ENCODE results near the gene SURF2.
A peak's percentile ranks its signal among the peaks of the same experiment; 100 is the strongest.
"Not testable (repeated sequence)": the region's sequence is repeated elsewhere in the genome, so short reads cannot be mapped to it uniquely, and the experiment has no call there.

The SURF2 gene

GRCh38 chr9:133356391-133357091 lies at the start of gene SURF2, which contains the start of gene SURF1:
Gene SURF2 (plus strand): TSS chr9:133356550. CDS start chr9:133356593, 43 bp downstream.
Gene SURF1 (minus strand): TSS chr9:133356487. CDS start chr9:133356453, 34 bp downstream.
- DNase-seq = peak; percentile 81
- in situ Hi-C loops (cut with HindIII; ENCODE audit: low pct_ligation_motif_present, low pct_unique_long_range_greater_than_20kb, low sequenced_read_pairs) = no loop called here

DNA sequence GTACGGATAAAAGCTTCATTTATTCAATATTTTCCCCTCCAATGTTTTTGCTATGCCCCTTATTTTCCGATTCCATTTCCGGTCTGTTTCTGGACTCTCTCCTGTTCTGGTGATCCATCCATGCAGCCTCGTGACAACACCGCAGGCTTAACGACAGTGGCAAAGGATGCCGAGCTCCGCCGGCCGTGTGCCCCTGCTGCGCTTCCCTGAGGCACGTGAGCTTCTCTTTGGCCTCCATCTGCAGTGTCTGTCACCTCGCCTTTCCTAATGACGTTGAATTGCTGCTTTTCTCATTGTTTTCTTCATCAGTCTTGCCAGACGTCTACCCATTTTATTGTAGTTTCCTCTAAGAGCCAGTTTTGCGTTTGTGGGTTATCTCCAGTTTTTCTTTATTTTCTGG lies 49.0 kb upstream of the SURF2 start:
- in situ Hi-C loops (cut with HindIII; ENCODE audit: low pct_ligation_motif_present, low pct_unique_long_range_greater_than_20kb, low sequenced_read_pairs) = no loop called here
- DNase-seq = no peak

DNA sequence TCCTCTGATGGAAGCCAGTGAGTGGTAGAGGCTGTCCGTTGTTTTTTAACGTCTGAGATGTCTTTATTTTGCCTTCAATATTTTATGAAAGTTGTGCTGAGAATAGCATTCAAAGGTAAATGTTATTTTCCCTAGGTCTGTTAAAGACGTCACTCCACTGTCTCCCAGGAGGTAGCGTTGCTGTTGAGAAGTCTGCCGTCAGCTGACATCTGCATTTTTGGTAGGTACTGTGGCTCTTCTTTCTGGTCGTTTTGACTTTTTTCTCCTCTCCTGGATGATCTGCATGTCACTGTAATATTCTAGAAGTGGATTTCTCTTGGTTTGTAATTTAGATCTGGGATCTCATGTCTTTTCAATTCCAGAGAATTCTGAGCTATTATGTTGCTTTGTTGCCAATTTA lies 46.7 kb upstream of the SURF2 start:
- in situ Hi-C loops (cut with HindIII; ENCODE audit: low pct_ligation_motif_present, low pct_unique_long_range_greater_than_20kb, low sequenced_read_pairs) = no loop called here

DNA sequence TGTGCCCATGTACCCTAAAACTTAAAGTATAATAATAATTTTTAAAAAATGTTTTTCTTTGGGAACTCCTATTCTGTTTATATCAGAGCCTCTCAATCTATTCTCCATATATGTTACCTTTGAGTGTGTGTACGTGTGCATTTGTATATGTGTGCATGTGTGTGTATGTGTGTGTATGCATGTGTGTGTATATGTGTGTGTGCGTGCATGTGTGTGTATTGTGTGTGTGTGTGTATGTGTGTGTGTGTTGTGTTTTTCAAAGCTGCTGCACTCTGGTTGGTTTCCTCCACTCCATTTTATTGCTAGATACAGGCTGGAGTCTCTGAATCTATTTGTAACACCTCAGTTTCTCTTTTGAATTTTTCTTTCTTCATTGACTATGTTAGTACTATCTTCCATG lies 40.4 kb upstream of the SURF2 start:
- in situ Hi-C loops (cut with HindIII; ENCODE audit: low pct_ligation_motif_present, low pct_unique_long_range_greater_than_20kb, low sequenced_read_pairs) = no loop called here
- no peak for DNase-seq

More for the DNA sequence above, 46.7 kb upstream of the SURF2 start:
- DNase-seq = no peak

- in situ Hi-C loops (cut with HindIII; ENCODE audit: low pct_ligation_motif_present, low pct_unique_long_range_greater_than_20kb, low sequenced_read_pairs); DNase-seq: not testable (repeated sequence)
Measured at GRCh38 chr9:133317551-133317950, 38.8 kb upstream of the SURF2 start.

GRCh38 chr9:133320421-133320881 lies 35.9 kb upstream of the SURF2 start:
- no peak for DNase-seq
- in situ Hi-C loops (cut with HindIII; ENCODE audit: low pct_ligation_motif_present, low pct_unique_long_range_greater_than_20kb, low sequenced_read_pairs) = no loop called here

GRCh38 chr9:133321411-133321935 lies 34.9 kb upstream of the SURF2 start:
- in situ Hi-C loops (cut with HindIII; ENCODE audit: low pct_ligation_motif_present, low pct_unique_long_range_greater_than_20kb, low sequenced_read_pairs) = no loop called here

GRCh38 chr9:133322701-133323100 lies 33.6 kb upstream of the SURF2 start:
- no peak for DNase-seq
- in situ Hi-C loops (cut with HindIII; ENCODE audit: low pct_ligation_motif_present, low pct_unique_long_range_greater_than_20kb, low sequenced_read_pairs) = no loop called here

More at GRCh38 chr9:133321411-133321935, 34.9 kb upstream of the SURF2 start:
- no peak for DNase-seq

DNA sequence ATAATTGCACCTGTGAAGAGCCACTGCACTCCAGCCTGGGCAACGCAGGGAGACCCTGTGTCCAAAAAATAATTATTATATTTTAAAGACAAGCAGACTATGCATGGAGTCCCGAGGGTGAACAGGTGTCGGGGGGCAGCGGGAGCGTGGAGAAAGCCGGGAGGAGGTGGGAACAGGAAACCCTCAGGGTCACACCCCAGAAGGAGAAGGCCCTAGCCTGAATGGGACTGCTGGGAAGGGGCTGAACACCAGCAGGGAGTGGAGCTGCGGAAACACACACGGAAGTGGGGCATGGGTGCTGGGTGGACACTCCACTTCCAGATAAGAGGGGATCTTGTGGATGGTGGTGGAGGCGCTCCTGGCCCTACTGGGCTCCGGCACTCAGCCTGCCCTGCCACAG lies 33.1 kb upstream of the SURF2 start:
- in situ Hi-C loops (cut with HindIII; ENCODE audit: low pct_ligation_motif_present, low pct_unique_long_range_greater_than_20kb, low sequenced_read_pairs) = no loop called here
- no peak for DNase-seq

DNA sequence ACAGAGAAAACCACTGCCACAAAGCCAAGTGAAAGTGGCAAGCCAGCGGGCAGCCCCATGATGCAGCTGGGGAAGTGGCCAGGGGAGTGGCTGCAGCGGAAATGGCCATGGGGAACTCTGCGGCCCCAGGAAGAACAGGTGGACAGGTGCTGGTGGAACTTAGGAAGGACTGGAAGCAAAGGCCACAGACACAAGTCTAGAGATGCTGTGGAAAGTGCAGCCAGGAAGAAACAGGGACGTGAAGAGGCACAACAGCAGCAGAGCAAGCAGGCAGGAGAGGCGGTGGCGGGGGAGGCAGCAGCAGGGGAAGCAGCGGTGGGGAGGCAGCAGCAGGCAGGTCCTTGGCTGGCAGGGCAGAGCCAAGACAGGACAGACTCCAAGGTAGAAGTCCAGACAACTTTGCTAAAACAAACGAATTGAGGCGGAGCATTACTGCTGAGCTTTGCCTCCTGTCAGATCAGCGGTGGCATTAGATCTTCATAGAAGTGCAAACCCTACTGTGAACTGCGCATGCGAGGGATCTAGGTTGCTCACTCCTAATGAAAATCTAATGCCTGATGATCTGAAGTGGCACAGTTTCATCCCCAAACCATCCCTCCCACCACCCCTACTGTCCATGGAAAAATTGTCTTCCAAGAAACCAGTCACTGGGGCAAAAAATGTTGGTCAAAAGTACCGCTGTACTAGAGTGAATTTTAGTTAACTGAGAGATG lies 32.2 kb upstream of the SURF2 start:
- in situ Hi-C loops (cut with HindIII; ENCODE audit: low pct_ligation_motif_present, low pct_unique_long_range_greater_than_20kb, low sequenced_read_pairs) = no loop called here
- no peak for DNase-seq

DNA sequence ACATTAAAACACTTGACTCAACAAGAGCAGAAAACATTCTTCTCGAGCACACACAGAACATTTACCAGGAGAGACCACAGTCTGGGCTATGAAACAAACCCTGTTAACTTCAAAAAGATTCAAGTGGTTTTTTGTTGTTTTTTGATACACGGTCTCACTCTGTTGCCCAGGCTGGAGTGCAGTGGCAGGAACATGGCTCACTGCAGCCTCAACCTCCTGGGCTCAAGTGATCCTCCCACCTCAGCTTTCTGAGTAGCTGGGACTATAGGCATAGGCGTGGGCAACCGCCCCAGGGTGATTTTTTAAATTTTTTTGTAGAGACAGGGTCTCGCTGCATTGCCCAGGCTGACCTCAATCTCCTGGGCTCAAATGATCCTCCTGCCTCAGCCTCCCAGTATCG lies 29.3 kb upstream of the SURF2 start:
- in situ Hi-C loops (cut with HindIII; ENCODE audit: low pct_ligation_motif_present, low pct_unique_long_range_greater_than_20kb, low sequenced_read_pairs); DNase-seq: not testable (repeated sequence)

- DNase-seq = no peak
- in situ Hi-C loops (cut with HindIII; ENCODE audit: low pct_ligation_motif_present, low pct_unique_long_range_greater_than_20kb, low sequenced_read_pairs) = no loop called here
Measured at GRCh38 chr9:133327834-133328484, 28.4 kb upstream of the SURF2 start.

DNA sequence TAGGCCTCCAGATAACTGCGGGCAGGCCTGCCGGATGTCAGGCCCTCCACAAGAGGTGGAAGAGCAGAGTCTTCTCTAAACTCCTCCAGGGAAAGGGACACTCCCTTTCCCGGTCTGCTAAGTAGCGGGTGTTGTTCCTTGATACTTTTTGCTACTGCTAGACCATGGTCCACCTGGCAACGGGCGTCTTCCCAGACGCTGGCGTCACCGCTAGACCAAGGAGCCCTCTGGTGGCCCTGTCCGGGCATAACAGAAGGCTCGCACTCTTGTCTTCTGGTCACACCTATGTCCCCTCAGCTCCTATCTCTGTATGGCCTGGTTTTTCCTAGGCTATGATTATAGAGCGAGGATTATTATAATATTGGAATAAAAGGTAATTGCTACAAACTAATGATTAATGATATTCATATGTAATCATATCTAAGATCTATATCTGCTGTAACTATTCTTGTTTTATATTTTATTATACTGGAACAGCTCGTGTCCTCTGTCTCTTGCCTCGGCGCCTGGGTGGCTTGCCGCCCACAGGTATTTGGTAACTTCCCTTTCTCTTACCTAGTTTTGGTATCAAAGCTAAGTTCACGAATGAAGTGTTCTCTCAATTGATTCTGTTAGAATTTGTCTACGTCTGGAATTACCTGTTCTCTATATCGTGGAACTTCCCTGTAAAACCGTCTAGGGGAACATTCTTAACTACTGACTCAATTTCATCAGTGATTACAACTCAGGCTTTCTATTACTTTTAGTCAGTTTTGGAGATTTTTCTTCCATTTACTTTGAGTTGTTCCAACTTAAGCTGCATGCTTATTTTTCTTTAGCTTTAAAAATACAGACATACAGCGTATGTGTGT lies 26.8 kb upstream of the SURF2 start:
- in situ Hi-C loops (cut with HindIII; ENCODE audit: low pct_ligation_motif_present, low pct_unique_long_range_greater_than_20kb, low sequenced_read_pairs) = not testable (repeated sequence)
- DNase-seq = peak; percentile 12

DNA sequence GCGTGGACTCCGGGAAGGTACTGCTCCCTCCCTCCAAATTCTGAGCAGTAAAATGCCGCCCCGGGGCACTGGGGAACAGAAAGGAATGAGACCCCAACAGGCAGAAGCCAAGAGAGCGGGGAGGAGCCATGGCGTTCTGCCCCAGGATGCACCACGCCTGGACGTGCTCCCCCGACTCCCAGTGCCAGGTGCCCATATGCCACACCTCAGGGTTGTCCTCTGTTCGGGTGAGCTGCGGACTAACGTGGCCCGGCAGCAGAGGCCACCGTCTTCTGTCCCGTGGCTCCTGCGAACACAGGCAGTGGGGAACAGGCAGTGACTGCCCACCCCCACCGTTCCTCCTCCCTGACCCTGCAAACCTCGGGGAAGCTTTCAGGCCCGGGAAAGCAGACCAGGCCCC lies 25.1 kb upstream of the SURF2 start:
- in situ Hi-C loops (cut with HindIII; ENCODE audit: low pct_ligation_motif_present, low pct_unique_long_range_greater_than_20kb, low sequenced_read_pairs) = no loop called here
- DNase-seq = no peak

GRCh38 chr9:133331641-133332380 lies 24.5 kb upstream of the SURF2 start:
- in situ Hi-C loops (cut with HindIII; ENCODE audit: low pct_ligation_motif_present, low pct_unique_long_range_greater_than_20kb, low sequenced_read_pairs) = no loop called here
- DNase-seq = no peak

DNA sequence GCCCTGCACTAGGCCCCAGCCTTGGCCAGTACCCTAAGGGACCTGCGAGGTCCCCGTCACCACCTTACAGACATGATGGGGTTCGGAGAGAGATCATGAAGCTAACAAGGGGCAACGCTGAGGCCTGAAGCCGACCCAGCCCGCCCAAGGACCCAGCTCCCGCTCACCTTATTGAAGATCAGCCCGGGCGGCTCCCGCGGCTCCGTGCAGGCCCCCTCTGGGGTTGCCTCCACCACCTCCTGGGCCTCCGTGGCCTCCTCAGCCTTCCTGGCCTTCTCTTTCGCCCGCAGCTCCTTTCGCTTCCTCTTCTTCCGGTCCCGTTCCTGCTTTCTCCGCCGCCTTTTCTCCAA lies 24.0 kb upstream of the SURF2 start:
- in situ Hi-C loops (cut with HindIII; ENCODE audit: low pct_ligation_motif_present, low pct_unique_long_range_greater_than_20kb, low sequenced_read_pairs) = no loop called here
- DNase-seq = no peak

DNA sequence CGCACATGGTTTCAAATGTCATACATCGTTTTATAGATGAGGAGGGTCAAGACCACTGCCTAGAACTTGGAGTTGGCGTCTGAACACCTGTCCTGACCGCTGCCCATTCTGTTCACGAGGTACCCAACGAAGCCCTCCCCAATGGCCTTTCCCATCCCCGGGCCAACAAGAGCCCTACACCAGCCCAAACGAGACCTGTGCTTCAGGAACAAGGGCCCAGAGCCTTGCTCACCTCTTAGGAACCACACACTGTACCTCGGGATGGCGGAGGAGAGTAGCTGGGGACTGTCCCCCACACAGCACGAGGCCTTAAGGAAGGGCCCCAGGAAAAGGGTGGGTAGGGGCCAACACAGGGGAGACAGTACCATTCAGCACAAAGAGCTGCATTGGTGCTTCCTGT lies 23.3 kb upstream of the SURF2 start:
- no peak for DNase-seq
- in situ Hi-C loops (cut with HindIII; ENCODE audit: low pct_ligation_motif_present, low pct_unique_long_range_greater_than_20kb, low sequenced_read_pairs) = no loop called here

DNA sequence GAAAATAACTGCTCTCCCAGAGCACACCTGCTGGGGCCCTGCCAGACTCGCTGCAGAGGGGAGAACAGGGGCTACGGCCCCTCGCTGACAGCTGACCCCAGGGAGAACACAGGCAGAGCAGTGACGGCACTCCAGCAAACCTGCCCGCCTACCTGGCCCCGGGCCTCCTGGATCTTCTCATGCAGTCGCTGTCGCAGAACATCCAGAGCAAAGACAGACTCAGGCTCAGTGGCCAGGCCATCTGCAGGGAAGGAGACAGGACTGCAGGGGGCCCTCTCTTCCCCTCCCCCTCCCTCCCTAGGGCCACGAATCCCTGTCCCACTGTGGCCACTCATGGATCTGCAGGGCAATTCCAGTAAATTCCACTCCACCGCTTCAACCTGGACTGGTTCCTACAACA lies 22.8 kb upstream of the SURF2 start:
- no peak for DNase-seq
- in situ Hi-C loops (cut with HindIII; ENCODE audit: low pct_ligation_motif_present, low pct_unique_long_range_greater_than_20kb, low sequenced_read_pairs) = no loop called here
